HepG2 (cell line): ENCODE data around the gene GNAS. TPM values are rescaled to one million over a fixed set of nuclear protein-coding genes. Genes with fewer than 3 reads are reported as not detected.

Experiments
- ATAC-seq: fragments of 200-7000 bp; cut with Tn5 transposase; 3 replicates; pipeline ENCODE4 v1.9.1; 2020; ENCODE audit warnings: mild to moderate bottlenecking, moderate library complexity
- BruUV-seq: library from RNA; stranded (reverse); fragments of 400-500 nt; replicated peaks from 2 replicates; lab custom pipeline; 2021; lab: Mats Ljungman, UMichigan
- CTCF ChIA-PET: fragments of 300-600 bp; formaldehyde crosslinking; extraction: SDS; loops from one replicate; lab custom pipeline; 2021; ENCODE audit warnings: low total read pairs, inconsistent platforms, low intra/inter-chr PET ratio; lab: Yijun Ruan, JAX
- POLR2A ChIA-PET: fragments of 350-600 bp; sonication (Branson Sonifier 250); formaldehyde crosslinking; loops from one replicate; lab custom pipeline; 2020; ENCODE audit warnings: antibody characterized with exemption, inconsistent platforms; lab: Yijun Ruan, JAX
- DNase-seq: peaks from one replicate; pipeline ENCODE4 v3.0.0-alpha.2; 2015; ENCODE audit warnings: low spot score
- FAIRE-seq: peaks from 3 replicates; lab custom pipeline; 2011; peaks lifted over from hg19 to GRCh38; lab: Jason Lieb, UNC
- H2AFZ ChIP-seq: one replicate; pipeline ENCODE4 v1.6.1; 2011; ENCODE audit warnings: low read length, inconsistent platforms
- H3K27ac ChIP-seq: fragments of 300-600 bp; 3 replicates; pipeline ENCODE4 v1.8.0; 2011; ENCODE audit warnings: mixed run types, mild to moderate bottlenecking, mixed read lengths, low read length, inconsistent platforms; ENCODE audit not compliant: insufficient read depth; ENCODE audit errors: extremely low read length
- H3K27me3 ChIP-seq, 2 experiments: fragments of 200-600 bp in 1 of 2; 2 replicates in 1 of 2; 3 replicates in 1 of 2; pipeline versions ENCODE4 v1.6.0 to v1.8.0; 2011; ENCODE audit warnings: low read length in 2 of 2, mild to moderate bottlenecking in 2 of 2, moderate library complexity in 2 of 2, inconsistent platforms in 1 of 2; ENCODE audit not compliant: insufficient read depth in 2 of 2, control insufficient read depth in 1 of 2
- H3K36me3 ChIP-seq, 2 experiments: fragments of 200-600 bp in 1 of 2; replicated peaks in 1 of 2; 2 replicates in 1 of 2; 3 replicates in 1 of 2; pipeline versions ENCODE4 v1.5.1 to v1.8.0; 2011; ENCODE audit warnings: low read length in 2 of 2, inconsistent platforms in 1 of 2; ENCODE audit not compliant: insufficient read depth in 2 of 2, control insufficient read depth in 1 of 2
- H3K4me1 ChIP-seq: 2 replicates; pipeline ENCODE4 v1.5.1; 2012; ENCODE audit warnings: low read length, inconsistent platforms; ENCODE audit not compliant: insufficient read depth
- H3K4me2 ChIP-seq: 2 replicates; pipeline ENCODE4 v1.6.0; 2011; ENCODE audit warnings: low read depth, low read length, inconsistent platforms
- H3K4me3 ChIP-seq, 3 experiments: fragments of 200-600 bp in 1 of 3; sonication (generic), shearing (Covaris generic) in 1 of 3; replicated peaks in 1 of 3; 2 replicates each; pipeline ENCODE4 v1.5.1; 2011 to 2016; ENCODE audit warnings: low read length in 3 of 3, inconsistent platforms in 2 of 3, low read depth in 2 of 3, mild to moderate bottlenecking in 2 of 3, control low read depth in 1 of 3, mixed read lengths in 1 of 3; ENCODE audit not compliant: insufficient read depth in 1 of 3
- H3K79me2 ChIP-seq: one replicate; pipeline ENCODE4 v1.6.1; 2011; ENCODE audit warnings: low read length, inconsistent platforms; ENCODE audit not compliant: insufficient read depth
- H3K9ac ChIP-seq: 2 replicates; pipeline ENCODE4 v1.6.0; 2011; ENCODE audit warnings: mild to moderate bottlenecking, low read depth, low read length, inconsistent platforms; ENCODE audit not compliant: insufficient read depth
- H3K9me3 ChIP-seq: 2 replicates; pipeline ENCODE4 v1.5.1; 2012; ENCODE audit warnings: mild to moderate bottlenecking, low read length
- H4K20me1 ChIP-seq: 2 replicates; pipeline ENCODE4 v1.6.0; 2011; ENCODE audit warnings: inconsistent platforms, mild to moderate bottlenecking, low read length, moderate library complexity; ENCODE audit not compliant: insufficient read depth
- ATRX ChIP-seq: sonication (generic); formaldehyde crosslinking; IDR thresholded peaks from 2 replicates; pipeline ENCODE4 v1.4.0; 2020; ENCODE audit warnings: missing genetic modification reagents, borderline replicate concordance
- BRCA1 ChIP-seq: sonication (generic); formaldehyde crosslinking; IDR thresholded peaks from 2 replicates; pipeline ENCODE4 v1.4.0; 2020; ENCODE audit warnings: missing genetic modification reagents
- CERS6 ChIP-seq: sonication (generic); formaldehyde crosslinking; IDR thresholded peaks from 2 replicates; pipeline ENCODE4 v1.5.0; 2020; ENCODE audit warnings: missing genetic modification reagents
- DMAP1 ChIP-seq: IDR thresholded peaks from 2 replicates; pipeline ENCODE4 v1.6.1; 2016
- GMEB2 ChIP-seq: IDR thresholded peaks from 2 replicates; pipeline ENCODE4 v1.6.1; 2016; ENCODE audit warnings: missing biosample characterization, missing genetic modification reagents, low read depth
- SKIL ChIP-seq: sonication (generic); formaldehyde crosslinking; IDR thresholded peaks from 2 replicates; pipeline ENCODE4 v1.8.0; 2022; ENCODE audit warnings: missing genetic modification reagents, mild to moderate bottlenecking, moderate library complexity, borderline replicate concordance
- TGIF2 ChIP-seq: IDR thresholded peaks from 2 replicates; pipeline ENCODE4 v1.6.1; 2016; ENCODE audit warnings: control low read depth, missing compliant biosample characterization
- YY1 ChIP-seq: IDR thresholded peaks from 2 replicates; pipeline ENCODE4 v1.6.1; 2011; ENCODE audit warnings: low read length, low read depth, moderate library complexity, mild to moderate bottlenecking; ENCODE audit not compliant: insufficient read depth, insufficient replicate concordance
- ZNF34 ChIP-seq: sonication (generic); formaldehyde crosslinking; IDR thresholded peaks from 2 replicates; pipeline ENCODE4 v1.4.0; 2020; ENCODE audit warnings: mild to moderate bottlenecking, missing genetic modification reagents, borderline replicate concordance
- ZNF362 ChIP-seq: sonication (generic); formaldehyde crosslinking; IDR thresholded peaks from 2 replicates; pipeline ENCODE4 v1.4.0; 2020; ENCODE audit warnings: missing genetic modification reagents, mild to moderate bottlenecking, borderline replicate concordance
- ZNF740 ChIP-seq: sonication (generic); formaldehyde crosslinking; IDR thresholded peaks from 2 replicates; pipeline ENCODE4 v1.4.0; 2020; ENCODE audit warnings: missing genetic modification reagents
- ZNF746 ChIP-seq: sonication (generic); formaldehyde crosslinking; IDR thresholded peaks from 2 replicates; pipeline ENCODE4 v1.8.0; 2022; ENCODE audit warnings: mild to moderate bottlenecking, missing genetic modification reagents
- ZNF777 ChIP-seq: sonication (generic); formaldehyde crosslinking; IDR thresholded peaks from 2 replicates; pipeline ENCODE4 v1.4.0; 2020; ENCODE audit warnings: missing genetic modification reagents
- ZNF839 ChIP-seq: sonication (generic); formaldehyde crosslinking; IDR thresholded peaks from 2 replicates; pipeline ENCODE4 v1.4.0; 2020; ENCODE audit warnings: missing genetic modification reagents, mild to moderate bottlenecking, borderline replicate concordance
- WGBS: methylation state at CpG from one replicate; pipeline ENCODE4 v1.1.6; 2017; ENCODE audit warnings: low lambda C conversion rate; 5-methylcytosine and 5-hydroxymethylcytosine counted together
- in situ Hi-C: cut with HindIII; loops from 2 replicates; pipeline ENCODE4 v1.10.0; 2017; ENCODE audit warnings: low pct_unique_long_range_greater_than_20kb; ENCODE audit not compliant: extremely low pct_ligation_motif_present
- intact Hi-C: fragments of 100-400 bp; cut with micrococcal nuclease; formaldehyde crosslinking; loops from one replicate; pipeline ENCODE4 v1.10.0; 2022; ENCODE audit not compliant: unreplicated experiment
- polyA plus RNA-seq, 8 experiments: library from polyadenylated mRNA; depleted of rRNA in 3 of 8; stranded (reverse) in 7 of 8; unstranded in 1 of 8; fragments of >200 nt; fragmentation: Illumina TruSeq in 4 of 8; extraction: Trizol in 4 of 8; gene quantifications; 2 replicates each; pipeline versions ENCODE4 v1.2.1 to v1.2.3, GENCODE V29; 2011 to 2016; ENCODE audit warnings: low read depth in 4 of 8, missing spikeins in 1 of 8, mixed read lengths in 1 of 8; ENCODE audit not compliant: insufficient read depth in 1 of 8
- total RNA-seq, 5 experiments: library from RNA; depleted of rRNA; stranded (reverse); fragments of >200 nt; fragmentation: Illumina TruSeq; extraction: Trizol; gene quantifications; 2 replicates each; pipeline ENCODE4 v1.2.3, GENCODE V29; 2016; ENCODE audit warnings: low read depth in 1 of 5

Gene GNAS
- total and polyA plus RNA-seq, 2 of the 13 experiments (the other 11 are each of a cell fraction or from before 2014, with no cell fraction given), result 407 to 1,008 TPM

GRCh38 chr20:58892932-58893224 is 40.4 kb downstream of the GNAS start:
- ChIA-PET POLR2A (interaction anchor here (1.3 kb wide), 1 partner anchor 139 kb away, joined by 3 read pairs; the partner anchor contains the start of gene ATP5F1E), CTCF (no interaction called here)
- in situ Hi-C loops (loop anchor here (5.0 kb wide), 1 partner anchor 89 kb away; the partner anchor contains the start of gene NELFCD), intact Hi-C loops (loop anchor here (2.0 to 10.0 kb wide), 3 partner anchors 89 to 238 kb away; partner anchors contain the start of genes ATP5F1E, NELFCD and STX16)
- ATAC-seq, result no peak
- Histone ChIP-seq H3K27ac (peak overlapping the region; percentile 95), H2AFZ (no peak overlapping the region), H3K4me1 (peaks cover 42% of the 10 kb centered on the region), H3K9me3 (no peaks in the 10 kb centered on the region), H3K9ac (peak overlapping the region; percentile 89), H3K36me3 (peaks cover 11 to 27% of the 10 kb centered on the region in 2 experiments), H3K4me2 (peak overlapping the region; percentile 81), H4K20me1 (peaks cover 49% of the 10 kb centered on the region), H3K27me3 (no peaks in the 10 kb centered on the region; a peak in 1 of 5 replicates), H3K79me2 (peaks cover 60% of the 10 kb centered on the region), H3K4me3 (peak overlapping the region; percentile 86 to 98 (median 91))
- no peak for DNase-seq
- 4% methylated on average over 1 of the region's 1 CpG for WGBS
- no peak for FAIRE-seq
- BruUV-seq, result no TSS peak
- TF ChIP-seq TGIF2, result 0 out of 2 replicates have a peak, but pooled peaks have one; percentile 6
- TF ChIP-seq DMAP1 (CRISPR knock-in tag), result 0 out of 2 replicates have a peak, but pooled peaks have one; percentile 16
- TF ChIP-seq ZNF839 (CRISPR knock-in tag), result no peak
- 0 out of 2 replicates have a peak, but pooled peaks have one; percentile 48 for TF ChIP-seq ZNF34 (CRISPR knock-in tag)
- no peak for TF ChIP-seq SKIL
- peak; percentile 30 for TF ChIP-seq YY1
- 0 out of 2 replicates have a peak, but pooled peaks have one; percentile 25 for TF ChIP-seq ZNF740 (CRISPR knock-in tag)
- TF ChIP-seq BRCA1 (CRISPR knock-in tag), result no peak
- TF ChIP-seq ZNF362 (CRISPR knock-in tag), result 0 out of 2 replicates have a peak, but pooled peaks have one; percentile 26
- TF ChIP-seq ZNF777, result no peak
- no peak for TF ChIP-seq CERS6 (CRISPR knock-in tag)
- TF ChIP-seq GMEB2 (CRISPR knock-in tag), result no peak
- no peak for TF ChIP-seq ATRX (CRISPR knock-in tag)
- no peak for TF ChIP-seq ZNF746 (CRISPR knock-in tag)
